Measurements from ENCODE around the gene C11orf65. TPM values are rescaled to one million over a fixed set of nuclear protein-coding genes. Genes with fewer than 3 reads are reported as not detected.
A peak's percentile ranks its signal among the peaks of the same experiment; 100 is the strongest.
"Not testable (repeated sequence)": the region's sequence is repeated elsewhere in the genome, so short reads cannot be mapped to it uniquely, and the experiment has no call there.

Gene C11orf65
- total RNA-seq, 1 donor from 2014 or later, result 0.79 TPM

GRCh38 chr11:108466405-108466804 lies 924 bp downstream of the C11orf65 start:
- FAIRE-seq, result no peak
- Histone ChIP-seq H3K36me3 (ENCODE audit: control insufficient read depth, insufficient read depth, low read length) (no peaks in the 10 kb centered on the region), H3K27me3 (ENCODE audit: control insufficient read depth, insufficient read depth, low read length) (no peaks in the 10 kb centered on the region), H3K4me3 (ENCODE audit: low read depth, low read length) (peak overlapping the region; percentile 60)
- TF ChIP-seq, protein P1, sequence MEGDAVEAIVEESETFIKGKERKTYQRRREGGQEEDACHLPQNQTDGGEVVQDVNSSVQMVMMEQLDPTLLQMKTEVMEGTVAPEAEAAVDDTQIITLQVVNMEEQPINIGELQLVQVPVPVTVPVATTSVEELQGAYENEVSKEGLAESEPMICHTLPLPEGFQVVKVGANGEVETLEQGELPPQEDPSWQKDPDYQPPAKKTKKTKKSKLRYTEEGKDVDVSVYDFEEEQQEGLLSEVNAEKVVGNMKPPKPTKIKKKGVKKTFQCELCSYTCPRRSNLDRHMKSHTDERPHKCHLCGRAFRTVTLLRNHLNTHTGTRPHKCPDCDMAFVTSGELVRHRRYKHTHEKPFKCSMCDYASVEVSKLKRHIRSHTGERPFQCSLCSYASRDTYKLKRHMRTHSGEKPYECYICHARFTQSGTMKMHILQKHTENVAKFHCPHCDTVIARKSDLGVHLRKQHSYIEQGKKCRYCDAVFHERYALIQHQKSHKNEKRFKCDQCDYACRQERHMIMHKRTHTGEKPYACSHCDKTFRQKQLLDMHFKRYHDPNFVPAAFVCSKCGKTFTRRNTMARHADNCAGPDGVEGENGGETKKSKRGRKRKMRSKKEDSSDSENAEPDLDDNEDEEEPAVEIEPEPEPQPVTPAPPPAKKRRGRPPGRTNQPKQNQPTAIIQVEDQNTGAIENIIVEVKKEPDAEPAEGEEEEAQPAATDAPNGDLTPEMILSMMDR (IDR thresholded peaks at IDR 0.05; ENCODE audit: insufficient read depth, low read length, severe bottlenecking), result no peak
- DNase-seq (ENCODE audit: low read depth), result no peak

GRCh38 chr11:108453207-108453835 lies 14.0 kb downstream of the C11orf65 start:
- no peaks in the 10 kb centered on the region for H3K27me3 ChIP-seq (ENCODE audit: control insufficient read depth, insufficient read depth, low read length)
- no peak for DNase-seq (ENCODE audit: low read depth)
- H3K4me3 ChIP-seq (ENCODE audit: low read depth, low read length), result no peak overlapping the region
- no peak for FAIRE-seq
- TF ChIP-seq, protein P1 (IDR thresholded peaks at IDR 0.05; ENCODE audit: insufficient read depth, low read length, severe bottlenecking), result no peak
- H3K36me3 ChIP-seq (ENCODE audit: control insufficient read depth, insufficient read depth, low read length), result no peaks in the 10 kb centered on the region

GRCh38 chr11:108441445-108441844 lies 25.9 kb downstream of the C11orf65 start:
- not testable (repeated sequence) for H3K27me3 ChIP-seq (ENCODE audit: control insufficient read depth, insufficient read depth, low read length); FAIRE-seq; H3K36me3 ChIP-seq (ENCODE audit: control insufficient read depth, insufficient read depth, low read length); H3K4me3 ChIP-seq (ENCODE audit: low read depth, low read length); DNase-seq (ENCODE audit: low read depth)

DNA sequence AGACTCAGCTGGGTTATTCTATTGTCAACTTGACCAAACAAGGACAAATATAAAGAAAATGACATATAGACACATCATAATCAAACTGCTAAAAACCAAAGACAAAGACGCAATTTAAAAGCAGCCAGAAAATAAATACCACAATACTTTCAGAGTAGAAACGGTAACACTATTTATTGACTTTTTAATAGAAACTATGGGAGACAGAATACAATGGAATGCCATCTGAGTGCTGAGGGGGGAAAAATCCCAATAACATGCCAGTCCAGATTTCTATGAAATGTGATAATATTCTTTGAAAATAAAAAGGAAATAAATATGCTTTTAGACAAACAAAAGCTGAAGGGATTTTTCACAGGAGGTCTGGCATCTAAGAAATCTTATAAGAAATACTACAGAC lies 30.7 kb downstream of the C11orf65 start:
- DNase-seq (ENCODE audit: low read depth) (no peak), FAIRE-seq (no peak)
- no peak overlapping the region for H3K4me3 ChIP-seq (ENCODE audit: low read depth, low read length)
- no peaks in the 10 kb centered on the region for H3K36me3 ChIP-seq (ENCODE audit: control insufficient read depth, insufficient read depth, low read length)
- H3K27me3 ChIP-seq (ENCODE audit: control insufficient read depth, insufficient read depth, low read length), result no peaks in the 10 kb centered on the region
- TF ChIP-seq, protein P1 (IDR thresholded peaks at IDR 0.05; ENCODE audit: insufficient read depth, low read length, severe bottlenecking), result no peak

DNA sequence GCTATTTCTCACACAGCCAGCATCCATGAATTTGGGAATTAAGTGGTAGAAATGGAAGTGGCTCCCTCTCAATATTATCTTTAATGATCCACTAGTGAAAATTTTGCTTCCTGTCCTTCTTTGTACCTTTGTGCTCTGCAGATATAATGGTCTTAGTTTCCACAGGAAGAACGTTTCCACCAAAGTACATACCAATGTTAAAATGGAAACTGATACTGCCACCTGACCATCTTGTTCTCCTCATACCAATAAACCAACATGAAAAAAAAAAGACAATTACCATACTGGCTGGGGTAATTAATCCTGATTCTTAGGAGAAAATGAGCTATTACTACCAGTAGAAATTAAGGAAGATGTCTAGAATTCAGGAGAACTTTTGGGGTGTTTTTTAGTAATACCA lies 32.3 kb downstream of the C11orf65 start:
- Histone ChIP-seq H3K4me3 (ENCODE audit: low read depth, low read length) (no peak overlapping the region), H3K27me3 (ENCODE audit: control insufficient read depth, insufficient read depth, low read length) (no peaks in the 10 kb centered on the region), H3K36me3 (ENCODE audit: control insufficient read depth, insufficient read depth, low read length) (no peaks in the 10 kb centered on the region)
- TF ChIP-seq, protein P1 (IDR thresholded peaks at IDR 0.05; ENCODE audit: insufficient read depth, low read length, severe bottlenecking), result no peak
- DNase-seq (ENCODE audit: low read depth), result no peak
- FAIRE-seq, result no peak

DNA sequence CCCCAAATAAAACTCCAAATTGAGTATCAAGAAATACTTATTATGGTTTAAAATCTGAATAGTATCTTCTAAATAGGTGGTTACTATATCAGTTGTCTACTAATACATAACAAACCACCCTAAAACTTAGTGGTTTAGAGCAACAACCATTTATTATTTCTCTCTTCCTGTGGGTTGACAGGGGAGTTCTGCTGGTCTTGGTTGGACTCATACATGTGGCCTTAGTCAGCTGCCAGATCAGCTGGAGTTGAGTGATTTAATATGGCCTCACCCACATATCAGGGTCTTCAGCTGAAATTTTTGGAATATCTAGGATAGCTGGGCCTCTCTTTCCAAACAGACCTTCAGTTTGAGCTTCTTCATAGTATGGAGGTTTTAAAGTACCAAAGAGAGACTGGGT lies 34.5 kb downstream of the C11orf65 start:
- FAIRE-seq (no peak), DNase-seq (ENCODE audit: low read depth) (no peak)
- H3K36me3 ChIP-seq (ENCODE audit: control insufficient read depth, insufficient read depth, low read length), result no peaks in the 10 kb centered on the region
- TF ChIP-seq, protein P1 (IDR thresholded peaks at IDR 0.05; ENCODE audit: insufficient read depth, low read length, severe bottlenecking), result no peak
- no peaks in the 10 kb centered on the region for H3K27me3 ChIP-seq (ENCODE audit: control insufficient read depth, insufficient read depth, low read length)
- H3K4me3 ChIP-seq (ENCODE audit: low read depth, low read length), result no peak overlapping the region
